K562 (cell line): Measurements from ENCODE around the gene ARSK.

Source experiments
- CTCF ChIP-seq, 3 experiments: IDR thresholded peaks in 2 of 3; conservative IDR thresholded peaks in 1 of 3; 2 replicates each; pipeline ENCODE4 v1.5.1; 2011 to 2012; ENCODE audit warnings: low read length in 3 of 3, mild to moderate bottlenecking in 3 of 3, control low read depth in 2 of 3, improper control_type of control experiment in 1 of 3, inconsistent platforms in 1 of 3, low read depth in 1 of 3, mixed read lengths in 1 of 3, moderate library complexity in 1 of 3; ENCODE audit not compliant: insufficient read depth in 2 of 3
- MAX ChIP-seq: sonication (generic); formaldehyde crosslinking; IDR thresholded peaks from 2 replicates; pipeline ENCODE4 v1.9.0; 2022; ENCODE audit warnings: mild to moderate bottlenecking, missing genetic modification reagents
- REST ChIP-seq, 2 experiments: fragments of 450-650 bp; formaldehyde crosslinking in 1 of 2; IDR thresholded peaks; 2 replicates each; pipeline versions ENCODE4 v1.4.0 to v1.6.1; 2014 to 2020; ENCODE audit warnings: mild to moderate bottlenecking in 2 of 2, borderline replicate concordance in 1 of 2, low read depth in 1 of 2
- SMARCB1 ChIP-seq: IDR thresholded peaks from 2 replicates; pipeline ENCODE4 v1.6.1; 2011; ENCODE audit warnings: improper control_type of control experiment, low read depth; ENCODE audit not compliant: insufficient read length
- USF1 ChIP-seq: sonication (generic); formaldehyde crosslinking; IDR thresholded peaks from 2 replicates; pipeline ENCODE4 v1.9.0; 2022; ENCODE audit warnings: mild to moderate bottlenecking, missing genetic modification reagents
- ZC3H4 ChIP-seq: sonication (generic); formaldehyde crosslinking; IDR thresholded peaks from 2 replicates; pipeline ENCODE4 v1.9.0; 2021; ENCODE audit warnings: missing genetic modification reagents, borderline replicate concordance
- ZNF354B ChIP-seq: fragments of 250-450 bp; sonication (Bioruptor Pico); IDR thresholded peaks from 2 replicates; pipeline ENCODE4 v1.4.0; 2020
- ZNF511 ChIP-seq: sonication (generic); formaldehyde crosslinking; IDR thresholded peaks from 2 replicates; pipeline ENCODE4 v1.8.0; 2022; ENCODE audit warnings: mild to moderate bottlenecking, missing genetic modification reagents
- ZNF696 ChIP-seq: fragments of 250-450 bp; sonication (Bioruptor Pico); conservative IDR thresholded peaks from 2 replicates; pipeline ENCODE4 v1.4.0; 2020; ENCODE audit warnings: mild to moderate bottlenecking, moderate library complexity

GRCh38 chr5:95605786-95606185, 50.9 kb downstream of the ARSK start:
- TF ChIP-seq ZNF354B (CRISPR knock-in tag): no peak
- TF ChIP-seq ZNF511 (CRISPR knock-in tag): no peak
- no peak for TF ChIP-seq ZNF696
- TF ChIP-seq CTCF (IDR thresholded peaks at IDR 0.05 in 2 of 3, conservative IDR thresholded peaks at IDR 0.05 in 1 of 3; ENCODE audit: insufficient read depth in 2 of 3, low read depth in 1 of 3, low read length in 3 of 3): no peak
- no peak for TF ChIP-seq ZC3H4 (CRISPR knock-in tag)
- TF ChIP-seq MAX (CRISPR knock-in tag): no peak
- TF ChIP-seq REST (IDR thresholded peaks at IDR 0.05; ENCODE audit: borderline replicate concordance): no peak
- TF ChIP-seq REST (CRISPR knock-in tag; IDR thresholded peaks at IDR 0.05; ENCODE audit: low read depth): no peak
- TF ChIP-seq SMARCB1: no peak
- no peak for TF ChIP-seq USF1 (CRISPR knock-in tag)
